ENCODE results near the gene CALHM1.

CALHM1 gene

DNA sequence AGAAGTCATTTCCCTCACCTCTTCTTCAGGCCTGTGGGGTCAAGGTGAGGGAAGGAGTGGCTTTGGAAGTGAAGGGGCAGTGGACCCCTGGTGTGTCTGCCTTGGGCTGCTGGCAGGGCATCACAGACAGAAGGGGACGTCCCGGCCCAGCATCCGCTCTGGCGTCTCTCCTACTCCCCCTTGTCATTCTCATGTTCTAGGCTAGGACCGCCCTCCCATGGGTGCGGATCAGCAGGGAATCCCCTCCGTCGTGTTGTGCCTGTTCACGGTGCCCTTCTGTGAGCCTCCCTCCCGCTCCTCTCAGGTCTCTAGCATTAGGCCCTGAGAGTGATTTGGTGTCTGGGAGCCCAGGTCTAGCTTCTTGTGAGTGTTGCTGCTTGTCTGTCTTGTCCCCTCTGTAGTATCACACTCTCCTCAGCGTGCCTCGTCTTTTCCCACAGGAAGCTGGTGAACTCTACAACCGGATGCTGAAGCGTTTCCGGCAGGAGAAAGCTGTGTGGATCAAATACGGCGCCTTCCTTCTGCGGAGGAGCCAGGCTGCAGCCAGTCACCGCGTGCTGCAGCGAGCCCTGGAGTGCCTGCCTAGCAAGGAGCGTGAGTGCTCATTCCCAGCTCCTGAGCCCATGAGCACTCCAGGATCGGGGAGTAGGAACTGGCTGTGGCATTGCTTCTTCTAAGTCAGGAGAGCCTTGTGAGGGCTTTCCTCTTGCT lies 15.1 kb downstream of the CALHM1 start:
- no peak overlapping the region for H3K4me3 ChIP-seq (ENCODE audit: low read depth, low read length)
- TF ChIP-seq, protein P1, sequence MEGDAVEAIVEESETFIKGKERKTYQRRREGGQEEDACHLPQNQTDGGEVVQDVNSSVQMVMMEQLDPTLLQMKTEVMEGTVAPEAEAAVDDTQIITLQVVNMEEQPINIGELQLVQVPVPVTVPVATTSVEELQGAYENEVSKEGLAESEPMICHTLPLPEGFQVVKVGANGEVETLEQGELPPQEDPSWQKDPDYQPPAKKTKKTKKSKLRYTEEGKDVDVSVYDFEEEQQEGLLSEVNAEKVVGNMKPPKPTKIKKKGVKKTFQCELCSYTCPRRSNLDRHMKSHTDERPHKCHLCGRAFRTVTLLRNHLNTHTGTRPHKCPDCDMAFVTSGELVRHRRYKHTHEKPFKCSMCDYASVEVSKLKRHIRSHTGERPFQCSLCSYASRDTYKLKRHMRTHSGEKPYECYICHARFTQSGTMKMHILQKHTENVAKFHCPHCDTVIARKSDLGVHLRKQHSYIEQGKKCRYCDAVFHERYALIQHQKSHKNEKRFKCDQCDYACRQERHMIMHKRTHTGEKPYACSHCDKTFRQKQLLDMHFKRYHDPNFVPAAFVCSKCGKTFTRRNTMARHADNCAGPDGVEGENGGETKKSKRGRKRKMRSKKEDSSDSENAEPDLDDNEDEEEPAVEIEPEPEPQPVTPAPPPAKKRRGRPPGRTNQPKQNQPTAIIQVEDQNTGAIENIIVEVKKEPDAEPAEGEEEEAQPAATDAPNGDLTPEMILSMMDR (IDR thresholded peaks at IDR 0.05; ENCODE audit: borderline replicate concordance, insufficient read depth, low read depth, low read length): no peak

DNA sequence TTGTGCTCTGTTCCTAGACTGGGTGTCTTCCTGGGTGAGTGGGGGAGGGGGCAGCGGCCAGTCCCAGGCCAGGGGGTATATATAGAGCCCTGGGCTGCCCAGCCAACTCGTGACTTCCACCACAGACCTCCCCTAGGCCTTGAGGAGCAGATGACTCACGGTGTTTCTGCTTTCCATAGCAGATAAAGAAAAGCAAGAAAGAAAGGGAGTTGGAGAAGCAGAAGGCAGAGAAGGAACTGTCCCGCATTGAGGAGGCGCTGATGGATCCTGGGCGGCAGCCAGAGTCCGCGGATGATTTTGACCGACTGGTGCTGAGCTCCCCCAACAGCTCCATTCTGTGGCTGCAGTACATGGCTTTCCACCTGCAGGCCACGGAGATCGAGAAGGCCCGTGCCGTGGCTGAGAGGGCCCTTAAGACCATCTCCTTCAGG lies 16.7 kb downstream of the CALHM1 start:
- TF ChIP-seq, protein P1 (IDR thresholded peaks at IDR 0.05; ENCODE audit: borderline replicate concordance, insufficient read depth, low read depth, low read length): no peak
- H3K4me3 ChIP-seq (ENCODE audit: low read depth, low read length): no peak overlapping the region

DNA sequence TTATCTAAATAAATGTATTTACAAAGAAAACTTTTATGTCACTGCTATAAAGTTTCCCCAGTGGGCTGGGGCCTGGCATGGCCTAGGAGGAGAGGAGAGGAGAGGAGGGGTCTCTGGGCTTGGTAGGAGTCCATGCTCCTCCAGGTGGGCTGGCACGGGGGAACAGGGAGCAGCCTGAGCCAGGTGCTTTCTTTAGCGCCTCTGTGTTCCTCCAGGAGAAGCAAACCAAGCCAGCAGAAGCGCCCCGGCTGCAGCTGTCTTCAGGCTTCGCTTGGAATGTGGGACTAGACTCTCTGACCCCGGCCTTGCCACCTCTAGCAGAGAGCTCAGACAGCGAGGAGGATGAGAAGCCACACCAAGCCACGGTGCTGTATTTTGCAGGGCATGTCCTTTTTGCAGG lies 17.1 kb downstream of the CALHM1 start:
- no peak overlapping the region for H3K4me3 ChIP-seq (ENCODE audit: low read depth, low read length)
- TF ChIP-seq, protein P1 (IDR thresholded peaks at IDR 0.05; ENCODE audit: borderline replicate concordance, insufficient read depth, low read depth, low read length): no peak

DNA sequence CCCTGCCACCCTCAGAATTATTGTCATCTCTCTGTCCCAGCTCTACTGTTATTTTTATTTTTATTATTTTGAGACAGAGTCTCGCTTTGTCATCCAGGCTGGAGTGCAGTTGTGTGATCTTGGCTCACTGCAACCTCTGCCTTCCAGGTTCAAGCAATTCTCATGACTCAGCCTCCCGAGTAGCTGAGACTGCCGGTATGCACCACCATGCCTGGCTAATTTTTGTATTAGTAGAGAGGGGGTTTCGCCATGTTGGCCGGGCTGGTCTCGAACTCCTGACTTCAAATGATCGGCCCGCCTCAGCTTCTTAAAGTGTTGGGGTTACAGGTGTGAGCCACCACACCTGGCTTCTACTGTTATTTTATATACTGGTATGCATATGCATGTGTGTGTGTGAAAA lies 17.5 kb downstream of the CALHM1 start:
- TF ChIP-seq, protein P1 (IDR thresholded peaks at IDR 0.05; ENCODE audit: borderline replicate concordance, insufficient read depth, low read depth, low read length): no peak
- H3K4me3 ChIP-seq (ENCODE audit: low read depth, low read length): no peak overlapping the region

DNA sequence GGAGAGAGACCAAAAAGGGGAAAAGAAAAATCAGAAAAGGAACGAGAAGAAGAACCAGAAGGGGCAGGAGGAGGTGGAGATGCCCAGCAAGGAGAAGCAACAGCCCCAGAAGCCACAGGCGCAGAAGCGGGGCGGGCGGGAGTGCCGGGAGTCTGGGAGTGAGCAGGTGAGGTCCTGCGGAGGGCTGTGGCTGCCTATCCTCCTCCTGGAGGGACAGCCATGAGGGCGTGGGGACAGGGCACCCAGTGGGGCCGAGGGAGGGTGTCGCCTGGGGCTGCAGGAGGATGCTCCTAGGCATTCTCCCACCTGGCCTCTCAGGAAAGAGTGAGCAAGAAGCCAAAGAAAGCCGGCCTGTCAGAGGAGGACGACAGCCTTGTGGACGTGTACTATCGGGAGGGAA lies 18.3 kb downstream of the CALHM1 start:
- no peak overlapping the region for H3K4me3 ChIP-seq (ENCODE audit: low read depth, low read length)
- TF ChIP-seq, protein P1 (IDR thresholded peaks at IDR 0.05; ENCODE audit: borderline replicate concordance, insufficient read depth, low read depth, low read length): no peak

DNA sequence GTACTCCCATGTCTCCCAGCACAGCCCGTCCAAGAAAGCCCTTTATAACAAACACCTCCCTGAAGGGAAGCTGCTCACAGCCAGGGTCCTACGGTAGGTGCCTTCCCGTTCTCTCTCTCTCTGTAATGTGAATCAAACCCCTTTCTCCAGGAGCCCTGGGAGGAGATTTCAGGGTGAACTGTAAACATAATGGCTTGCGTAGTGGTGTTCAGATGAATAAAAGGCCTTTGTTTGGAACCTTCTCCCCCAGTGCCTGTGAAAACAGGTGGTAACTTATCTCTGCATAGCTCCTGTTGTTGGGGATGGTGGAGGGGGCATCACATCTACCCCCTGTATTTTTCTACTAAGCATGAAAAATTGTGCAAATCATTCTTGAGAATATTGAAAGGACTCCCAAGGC lies 18.9 kb downstream of the CALHM1 start:
- H3K4me3 ChIP-seq (ENCODE audit: low read depth, low read length): no peak overlapping the region

DNA sequence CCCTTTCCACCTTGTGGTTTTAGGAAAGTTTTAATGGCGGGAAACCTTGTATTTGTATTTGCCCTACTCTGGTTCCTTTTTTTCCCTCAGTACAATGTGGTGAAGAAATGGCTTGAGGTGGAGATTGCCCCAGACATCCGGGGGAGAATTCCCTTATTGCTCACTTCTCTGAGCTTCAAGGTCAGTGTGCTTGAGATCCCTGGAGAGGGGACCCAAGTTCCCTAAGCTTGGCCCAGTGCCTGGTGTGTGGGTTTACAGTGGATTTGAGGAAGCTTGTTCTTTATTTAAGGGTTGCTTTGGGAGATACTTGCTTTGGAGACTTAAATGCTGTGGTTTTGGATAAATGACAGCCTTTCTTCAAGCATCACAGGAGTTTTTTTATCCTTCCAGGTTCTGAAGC lies 24.8 kb downstream of the CALHM1 start:
- TF ChIP-seq, protein P1 (IDR thresholded peaks at IDR 0.05; ENCODE audit: borderline replicate concordance, insufficient read depth, low read depth, low read length): no peak
- H3K4me3 ChIP-seq (ENCODE audit: low read depth, low read length): no peak overlapping the region

More for the DNA sequence above, 18.9 kb downstream of the CALHM1 start:
- TF ChIP-seq, protein P1 (IDR thresholded peaks at IDR 0.05; ENCODE audit: borderline replicate concordance, insufficient read depth, low read depth, low read length): no peak
